Middle frontal gyrus (tissue), 1 donor: ENCODE results near the gene STXBP6.
"Not testable (repeated sequence)": the region's sequence is repeated elsewhere in the genome, so short reads cannot be mapped to it uniquely, and the experiment has no call there.

Source experiments
- DNase-seq: peaks from one replicate; pipeline ENCODE4 v3.0.0-alpha.2; 2015; ENCODE audit warnings: low spot score; ENCODE audit errors: extremely low spot score

STXBP6 gene

GRCh38 chr14:24859559-24859958 is 190.4 kb downstream of the STXBP6 start:
- DNase-seq, result no peak

- no peak for DNase-seq
These were observed 191.3 kb downstream of the STXBP6 start for GRCh38 chr14:24858684-24859083.

DNA sequence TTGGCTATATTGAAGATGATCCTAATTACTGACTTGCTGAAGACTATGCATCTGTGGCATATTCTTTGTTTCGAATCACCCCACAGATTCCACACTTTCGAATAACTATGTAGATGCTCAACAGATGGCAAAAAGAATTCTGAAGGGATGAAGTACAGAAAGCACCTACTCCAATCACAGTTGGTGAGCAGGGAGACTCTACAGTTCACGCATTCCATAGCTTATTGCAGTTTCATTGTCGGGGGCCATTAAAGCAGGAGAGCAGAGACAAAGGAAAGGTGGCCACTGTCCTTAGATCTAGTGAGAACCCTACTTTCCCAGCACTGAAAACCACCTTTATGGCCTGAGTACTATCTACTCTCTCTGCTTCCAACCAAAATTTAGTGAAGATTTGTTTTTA is 191.9 kb downstream of the STXBP6 start:
- DNase-seq, result no peak

GRCh38 chr14:24857277-24857676 is 192.7 kb downstream of the STXBP6 start:
- no peak for DNase-seq

GRCh38 chr14:24853446-24853845 is 196.5 kb downstream of the STXBP6 start:
- DNase-seq, result no peak

DNA sequence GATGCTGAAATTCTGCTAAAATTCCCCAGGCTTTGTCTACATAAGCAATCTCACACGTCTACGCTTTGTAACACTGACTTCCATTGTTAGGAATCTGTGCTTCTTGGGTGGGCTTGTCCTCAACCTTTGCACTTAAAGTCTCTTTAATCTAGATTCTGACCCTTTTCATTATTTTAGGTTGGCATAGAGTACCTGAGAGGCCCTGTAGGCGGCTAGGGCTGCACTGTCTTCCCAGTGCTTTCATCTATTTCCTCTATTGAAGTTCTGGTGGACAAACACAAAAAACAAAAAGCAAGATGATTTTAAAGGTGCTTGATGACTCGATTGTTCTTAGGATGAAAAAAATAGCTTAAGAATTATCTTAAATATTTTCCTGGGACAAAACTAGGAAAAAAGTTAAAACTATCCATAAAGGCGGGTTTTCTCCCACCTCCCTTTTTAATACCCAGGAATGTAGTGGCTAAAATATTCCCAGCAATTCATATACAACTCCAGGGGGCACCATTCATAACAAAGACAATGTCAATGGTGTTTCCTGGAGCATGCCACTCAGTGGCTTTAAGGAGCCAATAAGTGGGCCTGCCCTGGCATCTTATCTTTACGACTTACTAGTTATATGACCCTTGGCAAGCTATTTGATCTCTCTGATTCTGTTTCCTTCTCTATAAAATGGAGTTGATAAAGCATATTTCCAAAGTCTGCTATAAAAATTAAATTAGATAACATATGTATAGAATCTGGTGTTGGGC is 197.5 kb downstream of the STXBP6 start:
- DNase-seq, result no peak

DNA sequence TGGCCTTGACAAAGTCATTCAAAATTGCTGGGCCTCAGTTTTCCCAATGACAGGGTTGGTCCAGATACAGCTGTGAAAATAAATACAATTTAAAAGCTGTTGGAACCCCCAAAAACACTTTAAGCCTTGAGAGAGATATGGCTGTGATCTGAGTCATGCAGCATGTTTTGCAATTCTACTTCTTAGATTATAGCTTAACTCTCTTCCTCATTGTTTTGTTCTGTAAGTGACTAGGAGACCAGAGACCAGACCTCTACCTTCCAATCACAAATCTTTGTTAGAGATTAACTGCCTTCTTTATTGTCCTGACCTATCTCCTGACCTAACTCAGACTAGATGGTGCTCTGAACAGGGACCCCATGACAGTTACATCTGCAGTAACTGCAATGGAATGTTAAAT is 198.1 kb downstream of the STXBP6 start:
- no peak for DNase-seq

DNA sequence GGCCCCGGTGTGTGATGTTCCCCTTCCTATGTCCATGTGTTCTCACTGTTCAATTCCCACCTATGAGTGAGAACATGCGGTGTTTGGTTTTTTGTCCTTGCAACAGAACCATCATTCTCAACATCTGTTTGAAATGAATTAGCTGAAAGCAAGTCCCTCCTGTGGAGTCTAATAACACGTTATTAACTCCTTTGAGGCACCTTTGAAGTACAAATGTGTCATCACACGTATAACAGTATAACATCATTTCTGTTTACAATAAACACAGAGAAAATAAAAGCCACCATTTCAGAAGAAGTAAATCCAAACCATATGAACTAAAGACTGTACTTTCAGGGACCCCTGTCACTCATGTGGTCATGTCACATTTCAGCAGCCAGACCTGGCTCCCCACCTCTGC is 198.5 kb downstream of the STXBP6 start:
- DNase-seq, result no peak

GRCh38 chr14:24850072-24850471 is 199.9 kb downstream of the STXBP6 start:
- no peak for DNase-seq

DNA sequence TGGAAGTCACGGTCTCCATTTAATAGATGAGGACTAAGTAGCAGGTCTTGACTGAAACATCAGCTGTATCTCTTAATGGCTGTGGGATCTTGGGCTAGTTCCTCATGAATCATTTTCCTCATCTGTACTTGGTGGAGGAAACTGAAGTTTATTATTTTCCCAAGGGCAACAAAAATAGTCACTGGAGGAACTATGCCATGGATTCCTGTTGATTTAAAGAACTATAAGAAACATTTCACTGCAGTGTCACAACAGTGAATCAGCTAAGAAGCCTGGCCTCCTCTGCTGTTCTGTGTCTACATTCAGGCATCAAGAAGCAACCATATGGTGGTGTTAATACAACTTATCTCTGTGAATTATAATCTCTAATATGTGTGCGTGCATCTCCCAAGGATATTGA is 200.5 kb downstream of the STXBP6 start:
- no peak for DNase-seq

DNA sequence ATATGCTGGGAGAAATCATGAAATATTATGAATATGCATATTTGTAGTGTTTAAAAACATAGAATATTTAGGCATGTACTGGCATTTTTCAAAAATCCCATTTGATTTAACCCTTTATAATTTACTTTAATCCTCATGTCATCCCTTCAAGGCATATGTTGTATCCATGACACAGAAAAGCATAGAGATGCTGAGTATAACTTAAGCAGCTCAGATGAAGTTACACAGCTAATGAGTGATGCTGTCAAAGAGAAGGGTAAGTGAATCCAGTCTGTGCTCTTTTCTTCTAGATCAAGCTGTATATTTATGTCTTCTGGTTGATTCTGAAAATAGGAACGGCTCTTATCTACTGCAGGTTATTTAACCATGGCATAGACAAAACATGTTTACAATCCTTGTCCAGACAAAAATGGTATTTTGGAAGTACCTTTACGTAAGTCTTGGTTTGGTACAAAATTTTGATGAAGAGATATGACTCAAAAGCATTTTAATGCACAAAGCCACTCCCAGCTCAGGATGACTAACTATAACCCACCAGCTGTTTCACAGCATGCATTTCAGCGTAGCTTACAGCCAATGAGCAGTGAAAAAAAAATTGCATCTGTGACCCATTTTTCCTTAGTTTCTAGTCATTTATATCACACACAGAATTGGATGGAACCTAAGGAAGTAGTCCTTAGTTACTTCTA is 201.7 kb downstream of the STXBP6 start:
- peak; percentile 65 for DNase-seq

DNA sequence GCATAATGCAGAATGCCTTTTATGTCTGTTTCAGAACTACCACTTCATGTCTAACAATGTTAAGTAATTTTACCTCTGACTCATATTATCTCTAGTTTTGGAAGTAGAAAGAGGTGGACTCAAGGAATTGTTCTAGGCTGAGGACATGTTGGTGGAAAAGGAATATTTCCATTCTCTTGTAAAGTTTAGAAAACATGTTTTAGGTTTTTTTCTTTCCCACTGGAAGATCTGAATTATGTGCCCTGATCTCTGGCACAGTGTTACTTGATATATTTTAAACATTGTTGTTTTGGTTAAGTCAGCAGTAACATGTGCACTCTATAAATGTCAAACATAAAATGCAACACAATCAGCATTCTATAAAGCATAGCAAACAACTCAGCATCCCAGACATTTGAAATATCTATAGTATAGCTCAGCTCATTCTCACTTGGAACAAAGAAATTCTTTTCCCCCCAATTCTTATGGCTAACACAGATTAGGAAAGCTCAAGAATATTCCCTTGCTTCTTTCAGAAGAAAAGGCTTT is 202.3 kb downstream of the STXBP6 start:
- DNase-seq, result no peak

GRCh38 chr14:24846261-24846660 is 203.7 kb downstream of the STXBP6 start:
- no peak for DNase-seq

DNA sequence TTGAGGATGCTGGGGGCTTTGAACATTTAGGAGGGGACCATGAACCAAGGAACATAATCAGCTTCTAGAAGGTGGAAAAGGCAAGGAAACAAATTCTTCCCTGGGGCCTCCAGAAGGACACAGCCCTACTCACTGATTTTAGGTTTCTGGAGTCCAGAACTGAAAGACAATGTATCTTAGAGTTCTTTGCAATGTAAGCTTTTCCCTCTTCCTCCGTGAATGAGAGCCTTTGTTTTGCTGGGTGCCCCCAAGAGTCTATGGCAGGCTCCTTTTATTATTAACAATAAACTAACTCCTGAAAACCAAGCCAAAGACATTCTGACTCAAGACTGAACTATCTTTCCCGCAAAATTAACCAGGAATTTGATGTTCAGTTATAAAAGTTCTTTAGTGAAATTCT is 204.1 kb downstream of the STXBP6 start:
- DNase-seq, result no peak

DNA sequence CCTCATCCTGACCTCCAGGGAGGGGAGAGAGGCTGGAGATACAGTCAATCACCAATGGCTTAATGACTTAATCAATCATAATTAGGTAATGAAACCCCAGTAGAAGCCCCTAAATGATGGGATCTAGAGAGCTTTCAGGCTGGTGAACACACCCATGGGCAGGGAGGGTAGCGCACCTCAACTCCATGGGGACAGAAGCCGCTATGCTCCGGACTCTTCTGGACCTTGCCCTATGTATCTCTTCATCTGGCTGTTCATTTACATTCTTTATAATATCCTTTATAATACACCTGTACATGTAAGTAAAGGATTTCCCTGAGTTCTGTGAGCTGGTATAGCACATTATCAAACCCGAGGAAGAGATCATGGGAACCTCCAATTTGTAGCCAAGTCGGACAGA is 205.9 kb downstream of the STXBP6 start:
- no peak for DNase-seq

GRCh38 chr14:24843494-24843893 is 206.5 kb downstream of the STXBP6 start:
- DNase-seq, result no peak

DNA sequence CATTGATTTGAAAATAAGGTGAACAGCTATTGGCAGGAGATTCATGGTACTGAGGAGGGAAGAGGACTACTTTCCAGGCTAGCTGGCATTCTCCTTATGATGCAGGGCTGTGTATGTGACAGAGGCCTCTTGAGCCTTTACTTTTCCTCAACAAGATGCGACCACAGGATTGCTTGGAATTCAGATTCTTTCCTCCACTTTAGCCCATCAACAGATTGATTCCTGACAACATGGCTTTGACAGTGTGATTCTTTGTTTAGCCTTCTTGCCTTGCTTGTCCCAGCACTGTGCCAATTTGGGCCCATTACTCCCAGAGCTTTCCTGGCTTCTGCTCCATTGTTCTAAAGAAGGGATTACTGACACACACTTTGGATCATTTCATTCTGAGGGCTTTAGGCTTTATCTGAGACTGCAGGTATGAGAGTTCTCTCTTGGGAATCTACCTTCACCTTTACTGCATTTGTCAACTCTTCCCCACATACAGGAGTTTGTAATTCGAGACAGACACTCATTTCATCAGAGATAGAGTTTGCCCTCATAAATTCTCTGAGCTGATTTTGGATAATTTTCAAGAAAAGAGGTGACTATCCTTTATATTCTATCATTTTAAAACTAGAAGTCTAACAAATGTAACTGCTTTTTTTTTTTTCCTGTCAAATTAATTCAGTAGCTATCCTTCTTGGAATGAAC is 209.6 kb downstream of the STXBP6 start:
- no peak for DNase-seq

DNA sequence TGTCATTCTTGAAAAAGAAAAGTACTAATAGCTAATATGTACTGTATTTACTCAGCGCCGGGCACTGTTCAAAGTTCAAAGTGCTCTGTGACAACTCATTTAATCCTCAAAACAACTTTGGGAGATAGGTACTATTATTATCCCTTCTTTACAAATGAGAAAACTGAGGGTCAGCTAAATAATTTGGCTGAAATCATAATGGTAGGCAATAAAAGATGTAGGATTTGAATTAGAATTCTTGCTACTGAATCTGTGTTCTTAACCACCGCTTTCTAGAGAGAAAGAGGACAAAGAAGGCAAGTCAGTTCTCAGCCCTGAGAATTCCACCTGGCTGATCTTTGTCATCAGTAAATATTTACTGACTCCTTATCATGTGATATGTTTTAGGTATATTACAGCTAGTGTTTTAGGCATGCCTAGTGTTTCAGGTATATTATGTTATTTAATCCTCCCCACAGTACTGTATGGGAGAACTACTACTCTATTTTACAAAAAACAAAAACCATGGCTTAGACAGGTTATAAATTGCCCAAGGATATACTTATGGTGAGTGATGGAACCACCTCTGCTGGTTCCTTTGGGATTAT is 210.2 kb downstream of the STXBP6 start:
- no peak for DNase-seq

DNA sequence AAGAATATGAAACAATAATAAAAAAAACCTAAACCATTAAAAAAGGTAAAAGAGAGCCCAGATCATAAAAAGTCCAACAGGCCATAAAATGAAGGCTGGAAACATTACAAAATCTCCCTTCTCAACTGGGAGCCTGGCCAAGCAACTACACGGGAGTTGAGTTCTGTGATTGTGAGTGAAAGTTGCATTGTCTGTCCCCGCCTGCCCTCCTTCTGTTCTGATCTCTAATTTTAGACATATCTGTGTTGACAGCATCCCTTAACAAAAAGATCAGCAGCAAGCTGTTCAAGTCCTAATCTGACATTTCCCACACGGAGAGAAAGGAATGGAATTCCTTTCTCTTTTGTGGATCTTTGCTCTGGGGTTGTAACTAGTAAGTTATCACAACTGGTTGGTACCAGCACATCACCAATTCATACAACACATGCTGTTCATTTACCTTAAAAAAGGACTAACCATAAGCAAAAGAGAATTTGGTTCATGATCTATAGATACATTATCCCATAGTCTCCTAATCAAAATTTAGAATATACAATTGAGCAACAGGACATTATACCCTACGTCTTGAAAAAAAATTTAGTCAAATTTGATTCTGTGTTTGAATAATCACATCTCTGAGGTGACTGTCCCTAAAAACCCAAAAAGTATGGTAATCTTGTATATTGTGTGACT is 210.9 kb downstream of the STXBP6 start:
- DNase-seq, result no peak

DNA sequence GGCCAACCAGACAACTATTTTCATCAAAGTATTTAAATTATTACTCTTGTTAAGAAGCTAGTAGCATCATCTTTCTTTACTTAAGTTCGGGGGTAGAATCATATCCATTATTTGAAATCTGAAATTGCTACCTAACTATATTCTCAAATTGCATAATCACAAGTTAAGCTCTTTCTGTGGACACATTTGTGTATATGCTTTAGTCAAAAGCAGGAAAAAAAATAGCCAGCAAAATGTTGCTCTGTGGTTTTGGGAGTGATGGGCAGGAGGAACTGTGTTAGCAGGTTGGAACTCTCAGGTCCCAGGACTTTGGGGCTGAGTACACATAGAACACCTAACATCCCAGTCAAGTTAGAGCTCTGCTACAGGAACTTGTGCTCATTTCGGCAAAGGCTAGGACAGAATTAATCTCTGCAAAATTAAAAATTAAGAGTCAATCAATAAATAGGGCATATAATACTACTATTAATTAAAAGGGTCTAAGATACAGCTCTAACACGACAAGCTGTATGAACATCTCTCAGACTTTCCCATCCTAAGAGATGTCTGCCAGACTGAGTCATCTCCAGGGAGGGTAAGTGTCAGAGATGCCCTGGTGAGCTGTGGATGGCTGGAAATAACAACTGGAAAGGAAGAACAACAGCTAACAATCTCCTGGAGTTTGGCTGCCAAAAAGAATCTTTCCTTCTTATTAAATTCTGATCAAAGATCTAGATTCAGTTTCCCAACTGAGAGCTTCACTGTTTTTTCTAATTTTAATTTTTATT is 212.5 kb downstream of the STXBP6 start:
- DNase-seq, result no peak

DNA sequence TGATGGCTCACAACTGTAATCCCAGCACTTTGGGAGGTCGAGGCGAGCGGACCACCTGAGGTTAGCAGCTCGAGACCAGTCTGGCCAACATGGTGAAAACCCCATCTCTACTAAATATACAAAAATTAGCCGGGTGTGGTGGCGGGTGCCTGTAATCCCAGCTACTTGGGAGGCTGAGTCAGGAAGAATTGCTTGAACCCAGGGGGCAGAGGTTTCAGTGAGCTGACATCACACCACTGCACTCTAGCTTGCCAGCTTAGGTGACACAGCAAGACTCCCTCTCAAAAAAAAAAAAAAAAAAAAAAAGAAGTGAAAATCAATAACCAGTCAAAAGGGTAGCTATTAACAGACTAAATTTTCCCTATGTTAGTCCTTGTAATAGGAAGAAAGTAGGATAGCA is 213.6 kb downstream of the STXBP6 start:
- not testable (repeated sequence) for DNase-seq
